Mononuclear cell (primary cell): Measurements from ENCODE around the gene TSHZ2. TPM values are rescaled to one million over a fixed set of nuclear protein-coding genes. Genes with fewer than 3 reads are reported as not detected.
"Not testable (repeated sequence)": the region's sequence is repeated elsewhere in the genome, so short reads cannot be mapped to it uniquely, and the experiment has no call there.

Experiments
- H3K27me3 ChIP-seq: 2 replicates; pipeline ENCODE4 v1.6.0; 2011; ENCODE audit warnings: low read length, control low read depth; ENCODE audit not compliant: insufficient read depth
- H3K4me1 ChIP-seq: 2 replicates; pipeline ENCODE4 v1.5.1; 2011; ENCODE audit warnings: mild to moderate bottlenecking, low read length, control low read depth; ENCODE audit not compliant: insufficient read depth
- H3K4me3 ChIP-seq: 2 replicates; pipeline ENCODE4 v1.5.1; 2011; ENCODE audit warnings: mild to moderate bottlenecking, low read length, moderate library complexity
- H3K9me3 ChIP-seq: 2 replicates; pipeline ENCODE4 v1.5.1; 2011; ENCODE audit warnings: low read depth, mild to moderate bottlenecking, control low read depth, low read length
- total RNA-seq: library from RNA; depleted of rRNA; stranded (reverse); fragments of >200 nt; gene quantifications from one replicate; pipeline ENCODE4 v1.2.3, GENCODE V29; 2012

TSHZ2 gene
- total RNA-seq, 1 donor, result 21.3 TPM

GRCh38 chr20:53021934-53022333 is 49.8 kb downstream of the TSHZ2 start:
- H3K9me3 ChIP-seq, result no peaks in the 10 kb centered on the region
- H3K27me3 ChIP-seq, result no peaks in the 10 kb centered on the region
- no peaks in the 10 kb centered on the region for H3K4me1 ChIP-seq
- H3K4me3 ChIP-seq, result no peak overlapping the region

DNA sequence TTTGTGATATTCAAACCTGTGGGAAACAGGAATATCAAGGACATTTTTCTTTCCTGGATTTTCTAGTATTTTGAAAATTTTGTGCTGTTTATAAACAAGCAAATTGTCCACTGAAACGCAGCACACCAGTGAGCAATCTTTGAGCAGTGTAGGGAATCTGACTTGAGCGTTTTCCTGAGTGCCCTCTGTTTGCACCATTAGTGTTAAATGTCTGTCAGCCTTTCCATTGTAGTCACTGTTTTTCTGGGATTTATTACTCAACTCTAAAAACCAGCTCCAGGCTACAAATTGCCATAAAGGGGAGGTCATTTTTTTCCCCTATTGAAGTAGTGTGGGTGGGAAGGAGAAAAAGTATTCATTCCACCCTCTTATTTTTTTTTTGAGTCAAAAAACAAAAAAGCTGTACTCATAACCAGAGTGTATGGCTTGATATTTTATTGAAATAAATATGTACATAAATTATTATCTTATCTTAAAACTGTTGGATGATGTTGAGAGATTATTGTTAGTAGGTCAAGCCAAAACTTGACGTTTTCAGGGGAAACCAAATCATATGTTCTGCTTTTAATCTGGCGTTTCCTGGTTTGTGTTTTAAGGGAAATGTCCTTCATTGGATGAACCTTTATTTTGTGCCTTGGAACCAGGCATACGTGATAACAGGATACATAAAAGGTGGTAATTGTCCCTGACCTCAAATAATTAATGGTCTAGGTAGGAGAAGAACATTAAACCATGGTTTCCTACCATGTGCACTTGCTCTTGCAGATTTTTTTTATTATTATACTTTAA is 51.8 kb downstream of the TSHZ2 start:
- Histone ChIP-seq H3K4me3 (no peak overlapping the region), H3K4me1 (no peaks in the 10 kb centered on the region), H3K9me3 (no peaks in the 10 kb centered on the region), H3K27me3 (no peaks in the 10 kb centered on the region)

- not testable (repeated sequence) for H3K27me3 ChIP-seq
These were observed 52.5 kb downstream of the TSHZ2 start for GRCh38 chr20:53024653-53025052.

DNA sequence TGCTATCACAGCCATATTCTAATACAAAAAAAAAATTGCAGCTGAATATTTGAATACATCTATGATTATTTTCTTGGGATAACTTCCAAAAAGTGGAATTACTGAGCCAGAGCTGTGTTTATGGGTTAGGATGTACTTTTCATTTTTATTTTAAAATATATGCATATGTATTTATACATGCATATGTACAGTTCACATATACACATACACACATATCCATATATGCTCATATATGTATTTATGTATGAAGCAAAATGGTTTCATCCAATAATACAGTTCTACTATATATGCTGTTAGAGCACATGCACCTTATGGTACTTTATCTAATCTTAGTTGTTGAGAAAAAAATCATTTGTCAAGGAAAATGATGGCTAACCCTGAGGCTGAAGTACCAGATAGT is 54.9 kb downstream of the TSHZ2 start:
- Histone ChIP-seq H3K27me3 (no peaks in the 10 kb centered on the region), H3K4me3 (no peak overlapping the region), H3K4me1 (no peaks in the 10 kb centered on the region), H3K9me3 (no peaks in the 10 kb centered on the region)

More at GRCh38 chr20:53024653-53025052, 52.5 kb downstream of the TSHZ2 start:
- not testable (repeated sequence) for H3K4me1 ChIP-seq, H3K9me3 ChIP-seq, H3K4me3 ChIP-seq

- Histone ChIP-seq H3K9me3 (no peaks in the 10 kb centered on the region), H3K4me3 (no peak overlapping the region), H3K27me3 (no peaks in the 10 kb centered on the region), H3K4me1 (no peaks in the 10 kb centered on the region)
These were observed 56.3 kb downstream of the TSHZ2 start for GRCh38 chr20:53028337-53029007.

GRCh38 chr20:53030061-53030460 is 57.9 kb downstream of the TSHZ2 start:
- Histone ChIP-seq H3K4me1 (no peaks in the 10 kb centered on the region), H3K4me3 (no peak overlapping the region), H3K27me3 (no peaks in the 10 kb centered on the region), H3K9me3 (no peaks in the 10 kb centered on the region)

DNA sequence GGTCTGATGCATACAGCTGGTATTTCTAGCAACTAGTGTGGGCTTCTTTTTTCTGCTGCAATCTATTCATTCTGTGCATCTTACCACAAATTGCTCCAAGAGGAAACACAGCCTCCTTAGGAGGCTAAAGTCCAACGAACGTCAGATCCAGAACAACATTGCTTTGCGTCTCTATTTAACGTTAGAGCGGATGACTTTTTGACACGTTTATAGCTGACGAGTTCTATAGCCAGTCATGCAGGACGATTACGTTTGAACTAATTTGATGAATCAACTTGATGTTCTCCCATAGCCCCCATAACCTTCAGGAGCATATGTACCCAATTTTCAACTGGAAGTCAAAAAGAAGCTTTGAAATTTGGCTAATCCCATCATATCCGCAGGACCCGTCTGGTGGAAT is 59.9 kb downstream of the TSHZ2 start:
- H3K27me3 ChIP-seq, result no peaks in the 10 kb centered on the region
- H3K4me3 ChIP-seq, result no peak overlapping the region
- H3K4me1 ChIP-seq, result no peaks in the 10 kb centered on the region
- H3K9me3 ChIP-seq, result no peaks in the 10 kb centered on the region

GRCh38 chr20:53032478-53032932 is 60.3 kb downstream of the TSHZ2 start:
- Histone ChIP-seq H3K9me3 (no peaks in the 10 kb centered on the region), H3K4me3 (no peak overlapping the region), H3K4me1 (no peaks in the 10 kb centered on the region), H3K27me3 (no peaks in the 10 kb centered on the region)

DNA sequence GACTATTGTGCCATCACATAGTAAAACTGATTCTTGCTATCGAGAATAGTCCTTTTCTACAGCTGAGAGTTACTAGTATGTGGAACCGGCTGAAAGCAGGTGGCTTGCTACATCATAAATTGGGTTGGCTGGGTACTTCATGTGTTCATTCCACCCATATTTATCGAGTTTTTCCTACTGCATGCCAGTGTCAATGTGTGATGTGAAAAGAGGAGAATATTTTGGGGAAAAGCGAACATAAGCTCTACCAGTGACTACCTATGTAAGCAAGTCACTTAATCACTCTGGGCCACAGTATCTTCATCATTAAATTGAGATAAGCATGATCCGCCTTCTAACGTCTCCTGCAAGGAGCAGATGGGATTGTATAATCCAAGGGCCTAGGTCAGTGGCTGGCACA is 61.0 kb downstream of the TSHZ2 start:
- H3K4me3 ChIP-seq, result no peak overlapping the region
- H3K9me3 ChIP-seq, result no peaks in the 10 kb centered on the region
- no peaks in the 10 kb centered on the region for H3K27me3 ChIP-seq

DNA sequence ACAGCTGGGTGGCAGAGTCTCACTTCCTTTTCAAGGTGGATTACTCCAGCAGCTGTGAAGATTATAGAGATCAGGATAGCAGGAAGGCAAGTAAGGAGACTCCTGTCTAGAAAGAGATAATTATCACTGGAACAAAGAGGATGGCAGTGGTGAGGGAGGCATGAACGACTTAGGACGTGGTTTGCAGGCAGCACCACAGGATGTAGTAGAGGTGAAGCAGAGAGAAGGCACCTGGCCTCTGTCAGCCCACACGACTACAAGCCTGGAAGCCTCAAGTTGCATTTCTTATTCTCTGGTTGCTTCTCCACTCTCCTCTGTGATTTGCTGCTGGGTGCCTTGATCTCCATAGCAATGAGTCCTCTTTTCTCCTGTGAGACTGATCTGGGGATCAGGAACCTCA is 62.7 kb downstream of the TSHZ2 start:
- Histone ChIP-seq H3K27me3 (no peaks in the 10 kb centered on the region), H3K9me3 (no peaks in the 10 kb centered on the region), H3K4me1 (no peaks in the 10 kb centered on the region), H3K4me3 (no peak overlapping the region)

More for the DNA sequence above, 61.0 kb downstream of the TSHZ2 start:
- H3K4me1 ChIP-seq, result no peaks in the 10 kb centered on the region

DNA sequence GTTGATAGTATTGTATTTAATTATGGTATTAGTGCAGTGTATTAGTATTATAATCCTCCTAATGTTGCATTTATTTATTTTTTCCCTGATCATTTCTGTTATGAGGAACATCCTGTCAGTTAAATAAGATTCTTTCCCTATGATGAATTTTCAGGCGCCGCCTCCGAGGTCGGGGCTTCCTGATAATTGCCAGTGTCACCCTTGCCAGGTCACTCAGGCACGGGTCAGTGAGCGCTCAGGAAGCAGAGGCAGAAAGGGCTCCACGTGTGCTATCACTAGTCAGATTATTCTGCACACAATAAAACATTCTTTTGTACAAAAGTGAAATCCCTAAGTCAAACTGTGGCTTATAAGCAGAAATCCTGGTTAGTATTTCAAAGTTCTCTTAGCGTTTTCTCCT is 64.8 kb downstream of the TSHZ2 start:
- Histone ChIP-seq H3K9me3 (no peaks in the 10 kb centered on the region), H3K4me1 (no peaks in the 10 kb centered on the region), H3K27me3 (no peaks in the 10 kb centered on the region), H3K4me3 (no peak overlapping the region)

DNA sequence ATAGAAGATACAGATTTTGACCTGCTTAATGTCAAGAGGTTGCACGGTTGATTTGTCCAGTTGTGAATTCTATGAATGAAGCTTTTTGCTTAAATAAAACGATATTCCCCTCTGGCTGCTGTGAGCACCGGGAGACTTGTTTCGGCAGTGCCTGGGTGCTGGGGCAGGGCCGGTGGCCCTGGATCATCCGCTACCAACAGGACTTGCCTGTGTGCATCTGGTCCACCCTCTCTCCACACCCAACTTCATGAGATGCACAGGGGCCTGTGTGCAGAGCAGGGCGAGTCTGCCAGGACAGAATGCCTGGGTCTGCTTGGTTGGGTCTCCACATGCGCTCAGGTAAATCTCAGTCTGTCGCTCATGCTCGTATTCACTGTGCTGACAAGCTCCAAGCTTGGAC is 65.5 kb downstream of the TSHZ2 start:
- H3K4me1 ChIP-seq, result no peaks in the 10 kb centered on the region

GRCh38 chr20:53038299-53038698 is 66.1 kb downstream of the TSHZ2 start:
- H3K9me3 ChIP-seq, result no peaks in the 10 kb centered on the region
- no peak overlapping the region for H3K4me3 ChIP-seq
- H3K27me3 ChIP-seq, result no peaks in the 10 kb centered on the region
- H3K4me1 ChIP-seq, result no peaks in the 10 kb centered on the region

More for the DNA sequence above, 65.5 kb downstream of the TSHZ2 start:
- no peak overlapping the region for H3K4me3 ChIP-seq
- H3K27me3 ChIP-seq, result no peaks in the 10 kb centered on the region
- H3K9me3 ChIP-seq, result no peaks in the 10 kb centered on the region

GRCh38 chr20:53040693-53041589 is 68.8 kb downstream of the TSHZ2 start:
- H3K4me1 ChIP-seq, result no peaks in the 10 kb centered on the region
- H3K27me3 ChIP-seq, result no peaks in the 10 kb centered on the region
- no peaks in the 10 kb centered on the region for H3K9me3 ChIP-seq
- H3K4me3 ChIP-seq, result no peak overlapping the region

GRCh38 chr20:53042521-53042920 is 70.4 kb downstream of the TSHZ2 start:
- Histone ChIP-seq H3K4me3 (no peak overlapping the region), H3K27me3 (no peaks in the 10 kb centered on the region), H3K4me1 (no peaks in the 10 kb centered on the region), H3K9me3 (no peaks in the 10 kb centered on the region)
